GM18520 (cell line): ENCODE measurements around the gene ARFIP1.
"Not testable (repeated sequence)": the region's sequence is repeated elsewhere in the genome, so short reads cannot be mapped to it uniquely, and the experiment has no call there.

ENCODE experiments used
- ATAC-seq: cut with Tn5 transposase; IDR thresholded peaks from one replicate; pipeline ENCODE4 v1.9.1; 2021; ENCODE audit not compliant: unreplicated experiment

The ARFIP1 gene

DNA sequence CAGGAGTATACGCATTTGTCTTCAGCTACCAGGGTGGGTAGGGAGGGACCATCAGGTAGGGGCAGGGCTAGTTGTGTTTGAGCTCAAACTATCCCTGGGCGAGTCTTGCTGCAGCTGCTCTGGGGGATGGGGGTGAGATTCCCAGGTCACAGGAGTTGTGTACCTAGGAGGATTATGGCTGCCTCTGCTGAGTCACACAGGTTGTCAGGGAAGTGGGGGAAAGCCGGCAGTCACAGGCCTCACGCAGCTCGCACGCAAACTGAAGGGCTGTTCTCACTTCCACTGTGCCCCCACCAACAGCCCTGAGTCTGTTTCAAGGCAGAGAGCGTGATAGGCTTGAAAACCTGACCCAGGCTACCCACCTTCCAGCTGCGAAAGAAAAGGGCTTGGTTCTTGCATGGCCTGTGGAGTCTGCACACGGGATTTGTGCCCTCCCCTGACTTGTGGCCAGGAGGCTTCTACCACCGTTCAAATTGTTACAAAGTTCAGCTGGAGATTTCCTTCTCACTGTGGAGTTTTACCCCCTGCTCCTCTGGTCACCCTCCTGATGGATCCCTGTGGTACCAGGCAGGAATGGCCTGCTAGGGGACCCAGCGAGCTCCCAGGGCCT, 63.8 kb downstream of the ARFIP1 start:
- ATAC-seq, result no peak

DNA sequence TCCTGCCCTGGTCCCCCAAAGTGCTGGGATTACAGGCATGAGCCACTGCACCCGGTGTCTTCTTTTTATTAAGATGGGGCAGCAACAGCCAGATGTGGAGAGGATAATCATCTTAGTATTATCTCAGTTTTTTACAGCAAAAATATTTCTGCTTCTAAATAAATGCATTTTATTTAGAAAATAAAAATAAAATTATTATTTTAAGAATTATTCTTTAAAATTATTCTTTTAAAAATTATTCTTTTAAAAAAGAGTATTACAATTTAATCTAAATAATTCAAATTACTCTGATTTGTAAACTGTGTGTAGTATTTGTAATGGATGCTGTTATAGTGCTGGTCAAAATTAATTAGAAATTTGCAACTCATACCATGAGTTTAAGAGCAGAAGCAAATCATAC, 67.6 kb downstream of the ARFIP1 start:
- no peak for ATAC-seq

DNA sequence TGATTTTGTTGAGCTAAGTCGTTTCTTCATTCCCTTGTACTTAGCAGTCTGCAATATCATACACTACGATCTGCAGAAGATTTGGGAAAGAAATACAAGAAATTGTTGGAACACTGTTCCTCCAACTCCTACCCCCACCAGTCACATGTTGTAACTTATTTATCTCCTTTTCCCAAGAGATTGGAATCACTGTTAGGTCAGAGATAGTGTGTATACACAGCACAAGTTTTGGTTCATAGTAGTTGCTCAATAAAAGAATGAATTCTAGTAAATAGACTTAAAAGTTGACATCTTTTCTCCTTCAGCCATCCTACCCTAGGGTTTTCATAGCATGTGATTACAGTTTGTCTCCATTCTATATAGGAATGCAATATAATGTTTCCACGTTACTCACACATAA, 68.8 kb downstream of the ARFIP1 start:
- no peak for ATAC-seq

DNA sequence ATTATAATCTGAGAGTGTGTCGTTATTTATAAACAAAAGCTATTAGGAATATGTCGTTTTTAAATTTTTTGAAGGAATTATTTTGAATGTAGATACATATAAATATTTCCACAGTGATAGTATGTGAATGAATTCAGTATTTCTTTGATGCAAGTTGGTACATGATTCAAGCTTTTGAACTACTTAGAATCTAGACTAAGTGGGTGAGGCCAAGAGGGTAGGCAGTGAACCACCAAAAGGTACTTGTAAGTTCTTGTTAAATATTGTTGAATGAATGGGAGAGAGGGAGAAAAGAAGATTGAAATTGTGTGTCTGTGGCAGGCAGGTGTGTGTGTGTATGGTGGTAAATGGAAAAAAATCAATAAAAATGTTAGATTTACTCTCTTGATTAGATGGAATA, 69.6 kb downstream of the ARFIP1 start:
- ATAC-seq, result no peak

DNA sequence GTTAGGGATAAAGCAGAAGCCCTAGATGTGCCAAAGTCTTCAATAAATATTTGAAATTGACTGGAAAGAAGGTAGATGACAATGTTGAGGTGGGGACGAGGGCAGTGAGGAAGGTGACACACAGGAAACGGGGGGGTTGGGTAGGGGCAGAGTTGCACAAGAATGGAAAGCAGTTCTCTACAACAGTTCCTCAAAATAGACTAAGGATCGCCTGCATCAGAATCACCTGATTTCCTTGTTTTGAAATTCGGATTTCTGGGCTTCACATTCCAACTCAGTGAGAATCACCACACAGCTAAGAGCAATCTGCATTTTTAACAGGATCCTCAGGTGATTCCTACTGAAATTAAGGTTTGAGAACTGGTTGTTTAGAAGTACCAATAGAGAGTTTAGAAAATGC, 70.6 kb downstream of the ARFIP1 start:
- no peak for ATAC-seq

DNA sequence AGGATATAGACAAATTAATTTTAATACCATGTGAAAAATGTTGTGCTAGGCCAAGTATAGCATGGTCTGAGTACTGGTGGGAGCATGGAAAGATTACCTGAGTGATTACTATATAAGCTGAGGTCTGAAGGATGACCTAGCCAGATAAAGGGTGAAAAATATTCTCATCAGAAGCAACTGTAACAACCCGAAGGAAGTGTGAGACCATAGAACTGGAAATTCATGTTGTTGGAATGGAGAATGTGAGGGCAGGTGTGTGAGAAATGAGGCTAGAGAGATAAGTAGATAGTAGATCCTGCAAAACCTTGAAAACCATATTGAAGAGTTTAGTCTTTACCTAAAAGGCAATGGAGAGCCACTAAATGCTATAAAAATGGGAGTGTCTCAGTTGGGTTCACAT, 71.5 kb downstream of the ARFIP1 start:
- ATAC-seq, result no peak

DNA sequence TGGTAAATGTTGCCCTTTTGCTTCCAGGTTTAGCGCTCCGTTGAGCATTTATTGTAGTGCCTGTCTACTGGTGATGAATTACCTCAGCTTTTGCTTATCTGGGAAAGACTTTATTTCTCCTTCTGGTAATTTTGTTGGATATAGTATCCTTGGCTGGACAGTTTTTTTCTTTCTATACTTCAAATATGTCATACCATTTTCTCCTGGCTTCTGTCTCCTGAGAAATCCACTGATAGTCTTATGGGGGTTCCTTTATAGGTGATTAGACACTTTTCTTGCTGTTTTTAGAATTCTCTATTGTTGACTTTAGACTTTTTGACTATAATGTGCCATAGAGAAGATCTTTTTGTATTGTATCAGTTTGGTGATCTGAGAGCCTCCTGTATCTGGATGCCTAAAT, 73.5 kb downstream of the ARFIP1 start:
- no peak for ATAC-seq

DNA sequence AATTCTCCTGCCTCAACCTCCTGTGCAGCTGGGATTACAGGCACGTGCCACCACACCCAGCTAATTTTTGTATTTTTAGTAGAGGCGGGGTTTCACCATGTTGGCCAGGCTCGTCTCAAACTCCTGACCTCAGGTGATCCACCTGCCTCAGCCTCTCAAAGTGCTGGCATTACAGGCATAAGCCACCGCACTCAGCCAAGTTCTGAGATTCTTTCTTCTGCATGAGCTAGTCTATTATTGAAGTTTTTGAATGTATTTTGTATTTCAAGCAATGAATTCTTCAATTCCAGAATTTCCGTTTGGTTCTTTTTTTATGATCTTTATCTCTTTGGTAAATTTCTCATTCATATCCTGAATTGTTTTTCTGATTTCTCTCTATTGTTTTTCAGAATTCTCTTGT, 74.3 kb downstream of the ARFIP1 start:
- not testable (repeated sequence) for ATAC-seq

DNA sequence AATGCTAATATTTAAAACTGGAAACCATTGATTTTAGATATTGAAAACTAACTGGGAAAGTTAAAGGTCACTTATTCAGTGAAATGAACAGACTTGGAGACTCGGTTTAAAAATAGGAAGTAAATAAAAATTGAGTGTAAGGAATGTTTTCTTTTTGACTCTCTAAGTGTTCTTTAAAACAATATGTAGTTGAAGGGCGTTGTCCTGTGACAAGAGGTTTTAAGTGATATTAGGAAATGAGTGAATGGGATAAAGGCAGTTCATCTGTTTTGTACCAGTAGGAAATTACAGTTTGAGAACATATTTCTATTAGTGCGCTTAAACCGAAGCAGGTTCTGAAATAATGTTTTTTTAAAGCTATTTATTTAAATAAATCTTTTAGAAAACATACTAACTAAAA, 77.2 kb downstream of the ARFIP1 start:
- ATAC-seq, result no peak

DNA sequence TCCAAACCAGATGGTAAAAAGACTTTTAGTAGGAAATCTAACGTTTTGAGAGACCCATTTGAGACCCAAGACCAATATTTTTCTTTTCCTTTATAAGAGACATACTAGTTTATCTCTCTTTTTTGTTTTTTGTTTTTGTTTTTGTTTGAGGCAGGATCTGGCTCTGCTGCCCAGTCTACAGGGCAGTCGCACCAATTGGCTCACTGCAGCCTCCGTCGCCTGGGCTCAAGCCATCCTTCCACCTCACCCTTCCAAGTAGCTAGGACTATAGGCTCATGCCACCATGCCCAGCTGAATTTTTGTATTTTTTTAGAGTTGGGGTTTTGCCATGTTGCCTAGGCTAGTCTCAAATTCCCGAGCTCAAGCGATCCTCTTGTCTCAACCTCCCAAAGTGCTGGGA, 79.2 kb downstream of the ARFIP1 start:
- no peak for ATAC-seq

DNA sequence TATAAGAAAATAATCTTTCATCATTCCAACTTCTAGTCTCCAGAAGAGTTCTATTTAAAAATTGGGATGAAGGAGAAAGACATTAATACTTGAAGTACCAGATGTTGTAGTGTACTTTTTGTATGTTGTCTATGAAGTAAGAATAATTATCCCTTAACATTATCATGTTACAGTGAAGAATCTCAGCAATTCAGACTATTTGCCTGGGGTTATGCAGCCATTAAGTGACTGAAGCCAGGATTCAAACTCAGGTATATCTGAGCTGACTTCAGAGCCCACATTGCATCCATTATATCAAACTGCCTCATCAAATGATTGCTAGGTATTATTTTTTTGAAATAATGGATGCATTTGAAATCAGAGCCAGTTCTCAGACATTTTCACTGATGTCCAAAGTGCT, 80.3 kb downstream of the ARFIP1 start:
- ATAC-seq, result no peak

DNA sequence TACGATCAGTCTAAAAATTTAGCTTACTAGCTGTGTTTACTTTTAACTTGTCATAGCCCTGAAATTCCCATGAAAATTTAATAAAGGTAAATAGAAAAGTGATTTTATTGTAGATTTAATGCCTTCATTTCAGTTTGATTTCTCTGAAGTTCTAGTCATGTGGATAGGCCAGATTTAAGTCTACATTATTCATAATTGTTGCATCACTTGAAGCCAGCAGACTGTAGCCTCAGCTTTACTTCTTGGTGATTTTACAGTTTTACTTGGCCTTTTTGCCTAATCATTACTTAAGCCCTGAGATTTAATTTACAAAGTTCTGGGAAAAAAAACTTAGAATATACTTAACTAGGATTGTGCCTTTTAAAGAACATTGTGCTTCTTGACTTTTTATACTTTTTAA, 82.9 kb downstream of the ARFIP1 start:
- ATAC-seq, result no peak

DNA sequence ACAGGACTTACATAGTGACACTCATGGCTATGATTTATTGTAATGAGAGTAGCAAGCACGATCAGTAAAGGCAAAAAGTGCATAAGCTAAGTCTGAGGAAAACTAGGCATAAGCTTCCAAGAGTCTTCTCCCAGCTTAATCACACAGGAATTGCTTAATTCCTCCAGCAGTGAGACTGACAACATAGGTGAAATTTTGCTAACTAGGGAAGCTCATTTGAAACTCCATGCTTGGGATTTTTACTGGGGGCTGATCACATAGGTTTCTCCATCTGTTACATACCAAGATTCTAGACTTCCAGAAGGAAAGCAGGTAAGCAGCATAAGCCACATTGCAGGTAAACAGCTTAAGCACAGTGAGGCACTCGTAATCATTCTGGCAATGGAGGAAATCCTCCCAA, 84.6 kb downstream of the ARFIP1 start:
- ATAC-seq, result no peak

DNA sequence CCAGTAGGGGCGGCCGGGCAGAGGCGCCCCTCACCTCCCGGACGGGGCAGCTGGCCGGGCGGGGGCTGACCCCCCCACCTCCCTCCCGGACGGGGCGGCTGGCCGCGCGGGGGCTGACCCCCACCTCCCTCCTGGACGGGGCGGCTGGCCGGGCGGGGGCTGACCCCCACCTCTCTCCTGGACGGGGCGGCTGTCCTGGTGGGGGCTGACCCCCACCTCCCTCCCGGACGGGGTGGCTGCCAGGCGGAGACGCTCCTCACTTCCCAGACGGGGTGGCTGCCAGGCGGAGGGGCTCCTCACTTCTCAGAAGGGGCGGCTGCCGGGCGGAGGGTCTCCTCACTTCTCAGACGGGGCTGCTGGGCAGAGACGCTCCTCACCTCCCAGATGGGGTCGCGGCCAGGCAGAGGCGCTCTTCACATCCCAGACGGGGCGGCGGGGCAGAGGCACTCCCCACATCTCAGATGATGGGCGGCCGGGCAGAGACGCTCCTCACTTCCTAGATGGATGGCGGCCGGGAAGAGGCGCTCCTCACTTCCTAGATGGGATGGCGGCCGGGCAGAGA, 86.8 kb downstream of the ARFIP1 start:
- not testable (repeated sequence) for ATAC-seq

DNA sequence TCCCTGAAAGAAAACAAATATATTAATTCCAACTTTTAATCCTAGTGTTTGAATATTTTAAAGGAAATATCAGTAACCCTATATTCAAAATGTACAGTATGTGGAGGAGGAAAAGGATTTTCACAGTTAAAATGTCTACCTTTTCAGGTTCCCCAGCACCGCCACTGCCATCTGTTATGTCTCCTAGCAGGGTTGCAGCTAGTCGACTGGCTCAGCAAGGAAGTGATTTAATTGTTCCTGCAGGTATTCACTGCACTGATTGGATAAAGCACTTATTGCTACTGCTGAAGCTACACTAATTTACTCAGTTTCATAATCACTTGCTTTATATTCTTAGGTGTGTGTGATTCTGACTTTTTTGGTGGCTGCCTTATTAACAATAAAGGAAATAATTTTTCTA, 90.9 kb downstream of the ARFIP1 start:
- ATAC-seq, result no peak

DNA sequence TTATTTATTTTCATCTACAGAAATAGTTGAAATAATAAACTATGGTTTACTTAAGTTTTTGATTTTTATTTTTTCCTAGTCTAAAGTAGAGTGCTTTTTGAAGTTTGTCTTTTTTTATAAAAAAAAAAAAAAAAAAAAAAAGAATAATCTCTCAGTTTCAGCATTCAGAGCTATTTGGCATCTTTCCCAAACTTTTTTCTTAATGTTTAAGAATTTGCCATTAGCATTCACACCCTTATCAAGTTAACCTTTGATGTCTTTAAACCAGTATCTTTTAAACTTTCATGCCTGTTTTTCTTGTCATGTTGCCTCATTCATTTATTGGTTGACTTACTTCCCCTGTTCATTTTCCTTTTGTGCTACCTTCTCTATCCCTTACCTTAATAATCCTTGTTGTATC, 95.5 kb downstream of the ARFIP1 start:
- ATAC-seq, result no peak

DNA sequence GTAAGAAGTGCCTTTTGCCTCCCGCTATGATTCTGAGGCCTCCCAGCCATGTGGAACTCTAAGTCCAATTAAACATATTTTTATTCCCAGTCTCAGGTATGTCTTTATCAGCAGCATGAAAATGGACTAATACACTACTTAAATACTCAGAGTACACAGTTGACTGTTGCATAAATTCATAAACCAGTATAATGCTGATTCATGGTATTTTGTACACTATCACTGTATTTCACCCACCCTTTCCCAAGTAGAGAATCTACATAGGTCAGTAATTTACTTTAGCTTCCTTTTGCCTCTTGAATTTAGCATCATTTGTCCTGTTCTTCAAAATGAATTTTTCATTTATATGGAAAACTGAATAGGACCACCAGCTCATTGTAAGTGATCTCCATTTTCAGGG, 98.1 kb downstream of the ARFIP1 start:
- no peak for ATAC-seq

DNA sequence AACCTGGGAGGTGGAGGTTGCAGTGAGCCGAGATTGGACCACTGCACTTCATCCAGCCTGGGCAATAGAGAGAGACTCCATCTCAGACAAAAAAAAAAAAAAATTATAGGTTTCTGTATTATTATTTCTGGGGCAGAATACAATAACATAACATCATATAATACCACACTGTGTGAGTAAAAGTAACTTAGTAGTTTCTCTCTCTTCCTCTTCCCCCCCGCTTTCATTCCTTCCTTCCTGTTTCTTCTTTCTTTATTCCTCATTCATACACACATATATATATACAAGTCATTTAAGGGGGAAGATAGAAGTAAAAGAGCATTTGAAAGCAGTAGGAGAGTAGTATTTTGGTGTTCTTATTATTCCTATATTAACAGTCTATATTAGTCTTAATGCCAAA, 100.5 kb downstream of the ARFIP1 start:
- no peak for ATAC-seq

DNA sequence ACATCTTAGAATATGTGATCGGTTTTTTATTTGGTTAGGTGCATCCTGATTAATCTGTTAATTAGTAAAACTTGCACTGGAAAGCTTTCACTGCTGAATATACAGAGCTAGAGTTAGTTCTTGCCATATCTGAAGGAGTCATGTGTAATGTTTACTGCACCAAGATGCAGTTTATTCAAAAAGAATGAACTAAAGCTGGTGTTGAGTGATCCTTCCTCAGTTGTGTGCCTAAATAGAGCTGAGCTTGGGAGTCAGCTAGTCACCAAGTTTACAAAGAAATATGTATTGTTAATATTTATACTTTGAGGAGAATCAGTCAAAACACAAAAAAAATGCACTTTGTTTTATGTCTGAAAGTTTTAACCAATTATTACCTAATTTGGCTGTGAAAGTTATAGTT, 102.2 kb downstream of the ARFIP1 start:
- no peak for ATAC-seq

DNA sequence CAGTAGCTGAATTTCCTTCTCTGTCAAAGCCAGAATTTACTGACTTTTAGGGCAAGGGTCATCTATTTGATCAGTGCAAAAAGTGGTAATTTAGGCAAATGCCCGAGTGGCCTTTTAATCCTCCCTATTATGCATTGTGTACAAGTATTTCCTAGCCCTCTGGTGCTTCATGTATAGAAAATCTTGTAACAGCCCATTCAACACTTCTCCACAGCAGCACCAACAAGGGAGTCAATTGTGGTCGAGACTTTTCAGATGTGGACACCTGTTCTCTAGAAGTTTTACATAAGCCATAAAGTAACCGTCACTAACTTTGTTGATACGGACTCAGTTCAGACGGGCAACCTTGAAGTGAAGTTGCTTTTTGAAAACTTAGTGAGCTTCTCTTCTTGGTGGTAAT, 105.4 kb downstream of the ARFIP1 start:
- no peak for ATAC-seq

DNA sequence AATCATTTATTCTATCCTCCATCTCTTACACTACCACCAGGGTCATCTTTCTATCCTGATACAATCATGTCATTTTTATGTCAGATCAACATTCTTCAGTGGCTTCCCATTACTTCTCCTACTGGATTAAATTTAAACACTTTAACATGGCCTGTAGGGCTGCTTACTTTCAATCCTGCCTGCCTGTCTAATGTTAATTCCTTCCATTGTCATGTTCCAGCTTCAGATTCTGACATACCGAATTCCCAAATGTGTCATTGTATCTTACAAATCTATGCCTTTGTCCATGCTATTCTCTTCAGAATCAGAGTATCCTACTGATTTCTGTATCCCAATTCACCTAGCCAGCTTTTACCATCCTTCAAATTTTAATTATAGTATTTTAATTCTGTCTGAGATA, 106.4 kb downstream of the ARFIP1 start:
- ATAC-seq, result no peak

DNA sequence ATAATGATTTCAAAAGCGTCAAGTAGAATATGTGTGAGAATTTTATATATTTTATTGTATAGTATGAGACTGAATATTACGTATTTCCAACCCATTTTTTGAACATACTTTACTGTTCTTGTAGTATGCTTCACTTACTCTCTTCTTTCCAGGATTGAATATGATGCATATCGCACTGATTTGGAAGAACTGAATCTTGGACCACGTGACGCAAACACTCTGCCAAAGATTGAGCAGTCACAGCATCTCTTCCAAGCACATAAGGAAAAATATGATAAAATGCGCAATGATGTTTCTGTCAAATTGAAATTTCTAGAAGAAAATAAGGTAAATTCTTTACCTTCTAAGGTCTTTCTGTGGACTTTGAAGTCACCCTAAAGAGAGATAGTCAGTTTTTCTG, 108.2 kb downstream of the ARFIP1 start:
- no peak for ATAC-seq

DNA sequence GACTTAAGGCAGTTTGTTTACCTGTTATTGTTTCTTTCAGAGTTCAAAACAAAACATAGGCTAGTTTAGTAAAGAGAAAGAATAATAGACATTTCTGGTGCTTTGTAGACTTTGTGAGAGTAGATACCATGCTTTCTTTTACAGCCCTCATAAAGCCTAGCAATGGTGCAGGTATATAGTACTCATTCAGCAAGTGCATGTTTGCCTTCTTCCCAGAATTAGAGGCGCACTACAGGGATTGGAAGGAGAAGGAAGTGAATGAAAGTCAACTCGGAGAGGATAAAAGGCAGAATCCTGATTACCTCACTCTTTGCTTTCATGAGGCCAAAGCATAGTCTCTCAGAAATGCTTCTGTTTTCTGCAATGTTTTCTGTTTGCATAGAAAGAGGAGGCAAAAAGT, 113.2 kb downstream of the ARFIP1 start:
- ATAC-seq, result no peak
